ENCODE data around the gene RTBDN. TPM values are rescaled to one million over a fixed set of nuclear protein-coding genes. Genes with fewer than 3 reads are reported as not detected.
"Not testable (repeated sequence)": the region's sequence is repeated elsewhere in the genome, so short reads cannot be mapped to it uniquely, and the experiment has no call there.

The RTBDN gene
- total and polyA plus RNA-seq, 7 experiments from 2014 or later: not detected

DNA sequence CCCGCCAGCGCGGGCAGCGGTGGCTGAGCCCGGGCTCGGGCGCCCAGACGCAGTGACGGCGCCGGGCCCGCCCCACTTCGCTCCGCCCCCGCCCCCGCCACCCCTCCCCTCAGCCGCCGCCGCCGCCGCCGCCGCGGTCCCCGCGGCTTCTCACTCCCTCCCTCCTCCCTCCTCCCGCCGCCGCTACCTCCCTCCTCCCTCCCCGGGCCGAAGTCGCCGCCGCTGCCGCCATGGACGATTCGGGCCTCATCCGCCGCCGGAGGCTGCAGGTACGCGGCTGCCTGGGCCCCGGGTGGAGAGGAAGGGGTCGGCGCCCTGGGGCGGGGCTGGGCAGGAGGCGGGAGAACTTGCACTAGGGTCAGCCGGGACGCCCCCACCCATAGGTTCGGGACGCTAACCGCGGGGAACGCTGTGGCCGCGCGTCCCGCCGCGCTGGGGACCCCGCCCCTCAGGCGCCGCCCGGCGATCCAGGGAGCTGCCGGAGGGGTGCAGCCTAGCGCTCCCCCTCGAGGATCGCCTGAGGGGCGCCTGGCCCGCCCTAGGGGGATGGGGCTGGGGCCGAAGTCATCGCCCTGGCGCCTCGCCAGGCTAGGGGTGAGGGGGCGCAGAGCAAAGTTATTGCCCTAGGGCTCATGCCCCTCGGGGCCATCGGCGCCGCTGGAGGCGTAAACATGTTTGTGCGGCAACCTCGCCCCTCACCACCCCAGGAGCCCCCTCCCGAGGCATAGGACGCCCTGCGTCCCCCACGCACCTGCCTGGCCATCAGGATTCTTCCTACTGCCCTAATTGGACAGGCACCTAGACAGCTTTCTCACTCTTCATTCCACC is 427 bp downstream of the RTBDN start:
- ChIA-PET POLR2A (no interaction called here), CTCF (interaction anchor here (0.6 kb wide), 1 partner anchor 39 kb away, joined by 3 read pairs; no protein-coding TSS in a partner anchor)
- no peaks in the 10 kb centered on the region for H3K36me3 ChIP-seq (ENCODE audit: control insufficient read depth in 2 of 3, insufficient read depth in 3 of 3, low read length in 3 of 3)
- peak overlapping the region in 9 of 10 donors; percentile 44 to 78 (median 61) for H3K4me3 Mint-ChIP-seq
- H3K9me3 ChIP-seq (ENCODE audit: control insufficient read depth in 2 of 3, low read length in 3 of 3): no peaks in the 10 kb centered on the region
- H3K9me3 Mint-ChIP-seq: peaks cover 0 to 15% (median 5%) of the 10 kb centered on the region in 11 donors
- H3K4me1 ChIP-seq (ENCODE audit: control insufficient read depth in 2 of 2, insufficient read depth in 2 of 2, low read length in 2 of 2): peaks cover 8% of the 10 kb centered on the region in 2 donors
- no peak overlapping the region for H3K27ac ChIP-seq (ENCODE audit: low read depth, low read length)
- H3K36me3 Mint-ChIP-seq: peaks cover 0 to 4% (median 0%) of the 10 kb centered on the region in 5 donors
- H3K27ac Mint-ChIP-seq: no peak overlapping the region
- ATAC-seq (peak; percentile 34), DNase-seq (no peak)
- peaks cover 15 to 49% of the 10 kb centered on the region in 2 donors for H3K27me3 ChIP-seq (ENCODE audit: control insufficient read depth in 2 of 2, insufficient read depth in 2 of 2, low read length in 2 of 2)
- intact Hi-C loops (cut with micrococcal nuclease): no loop called here
- H3K4me1 Mint-ChIP-seq: peaks cover 7 to 35% (median 25%) of the 10 kb centered on the region in 7 donors
- no peak overlapping the region for H3K4me3 ChIP-seq (ENCODE audit: low read length)
- peaks cover 72 to 78% (median 73%) of the 10 kb centered on the region in 5 donors for H3K27me3 Mint-ChIP-seq

DNA sequence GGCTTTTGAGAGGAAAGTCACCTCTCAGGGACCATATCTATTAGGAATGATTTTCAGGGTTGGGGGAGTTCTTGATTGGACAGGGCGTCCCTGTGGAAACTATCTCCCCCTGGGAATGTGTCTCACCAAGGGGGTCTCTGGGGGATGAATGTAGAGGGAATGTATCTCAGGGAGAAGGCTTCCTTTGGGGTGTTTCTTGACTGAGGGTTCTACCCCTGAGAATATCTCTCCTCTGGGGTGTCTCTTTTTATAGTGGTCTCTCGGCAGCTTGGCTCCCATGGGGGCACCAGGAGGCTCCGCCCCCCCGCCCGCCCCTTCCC is 1.0 kb downstream of the RTBDN start:
- Mint-ChIP-seq H3K4me1 (peaks cover 7 to 33% (median 23%) of the 10 kb centered on the region in 7 donors), H3K4me3 (peak overlapping the region; percentile 37 to 73 (median 66)), H3K36me3 (peaks cover 0 to 4% (median 0%) of the 10 kb centered on the region in 5 donors), H3K9me3 (peaks cover 0 to 15% (median 5%) of the 10 kb centered on the region in 11 donors), H3K27ac (peak overlapping the region in 2 of 9 donors; percentile 10 to 24), H3K27me3 (peaks cover 74 to 82% (median 76%) of the 10 kb centered on the region in 5 donors)
- ChIA-PET CTCF (no interaction called here), POLR2A (no interaction called here)
- DNase-seq (no peak), ATAC-seq (no peak)
- peaks cover 15 to 49% of the 10 kb centered on the region in 2 donors for H3K27me3 ChIP-seq (ENCODE audit: control insufficient read depth in 2 of 2, insufficient read depth in 2 of 2, low read length in 2 of 2)
- no peak overlapping the region for H3K27ac ChIP-seq (ENCODE audit: low read depth, low read length)
- intact Hi-C loops (cut with micrococcal nuclease): no loop called here
- H3K36me3 ChIP-seq (ENCODE audit: control insufficient read depth in 2 of 3, insufficient read depth in 3 of 3, low read length in 3 of 3): no peaks in the 10 kb centered on the region
- peak overlapping the region; percentile 38 for H3K4me3 ChIP-seq (ENCODE audit: low read length)
- H3K4me1 ChIP-seq (ENCODE audit: control insufficient read depth in 2 of 2, insufficient read depth in 2 of 2, low read length in 2 of 2): peaks cover 5 to 8% of the 10 kb centered on the region in 2 donors
- no peaks in the 10 kb centered on the region for H3K9me3 ChIP-seq (ENCODE audit: control insufficient read depth in 2 of 3, low read length in 3 of 3)

DNA sequence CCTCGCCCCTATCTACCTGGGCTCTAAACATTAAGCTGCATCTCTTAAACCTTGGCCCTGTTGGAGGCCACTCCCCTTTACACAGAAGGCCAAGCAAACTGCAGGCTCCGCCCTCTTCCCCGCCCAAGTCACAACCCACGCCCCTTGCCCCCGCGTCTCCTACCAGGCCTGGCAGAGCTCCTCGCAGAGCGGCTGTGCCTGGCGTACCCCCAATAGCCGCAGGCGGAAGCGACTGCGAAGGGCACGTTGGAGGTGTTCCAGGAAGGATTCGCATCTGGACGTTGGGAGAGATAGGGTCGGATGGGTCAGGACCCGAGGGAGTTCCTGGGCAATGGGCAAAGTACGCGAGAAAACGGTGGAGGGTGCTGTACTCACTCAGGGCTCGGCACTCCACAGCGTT is 5.9 kb downstream of the RTBDN start:
- peaks cover 0 to 4% (median 1%) of the 10 kb centered on the region in 5 donors for H3K36me3 Mint-ChIP-seq
- Histone ChIP-seq H3K4me1 (ENCODE audit: control insufficient read depth in 2 of 2, insufficient read depth in 2 of 2, low read length in 2 of 2) (peaks cover 5 to 8% of the 10 kb centered on the region in 2 donors), H3K27me3 (ENCODE audit: control insufficient read depth in 2 of 2, insufficient read depth in 2 of 2, low read length in 2 of 2) (peaks cover 11 to 41% of the 10 kb centered on the region in 2 donors), H3K4me3 (ENCODE audit: low read length) (no peak overlapping the region), H3K27ac (ENCODE audit: low read depth, low read length) (no peak overlapping the region), H3K9me3 (ENCODE audit: control insufficient read depth in 2 of 3, low read length in 3 of 3) (no peaks in the 10 kb centered on the region), H3K36me3 (ENCODE audit: control insufficient read depth in 2 of 3, insufficient read depth in 3 of 3, low read length in 3 of 3) (no peaks in the 10 kb centered on the region)
- intact Hi-C loops (cut with micrococcal nuclease): no loop called here
- peaks cover 12 to 32% (median 26%) of the 10 kb centered on the region in 7 donors for H3K4me1 Mint-ChIP-seq
- peaks cover 0 to 12% (median 5%) of the 10 kb centered on the region in 11 donors for H3K9me3 Mint-ChIP-seq
- no peak overlapping the region for H3K27ac Mint-ChIP-seq
- DNase-seq (peak in 1 of 9 donors; percentile 42), ATAC-seq (no peak)
- H3K27me3 Mint-ChIP-seq: peaks cover 61 to 86% (median 75%) of the 10 kb centered on the region in 5 donors
- CTCF ChIA-PET: interaction anchor here (0.6 to 1.3 kb wide), 3 partner anchors 15 to 228 kb away, joined by 3 to 4 read pairs (median 3); no protein-coding TSS in a partner anchor
- POLR2A ChIA-PET: interaction anchor here (0.6 kb wide), 1 partner anchor 65 kb away, joined by 3 read pairs; no protein-coding TSS in a partner anchor
- H3K4me3 Mint-ChIP-seq: no peak overlapping the region

- H3K9me3 Mint-ChIP-seq: peaks cover 0 to 5% (median 3%) of the 10 kb centered on the region in 11 donors
- no peak for DNase-seq
- peaks cover 0 to 4% (median 0%) of the 10 kb centered on the region in 5 donors for H3K36me3 Mint-ChIP-seq
- Histone ChIP-seq H3K4me3 (ENCODE audit: low read length) (no peak overlapping the region), H3K9me3 (ENCODE audit: control insufficient read depth in 2 of 3, low read length in 3 of 3) (no peaks in the 10 kb centered on the region), H3K27me3 (ENCODE audit: control insufficient read depth in 2 of 2, insufficient read depth in 2 of 2, low read length in 2 of 2) (peaks cover 0 to 18% of the 10 kb centered on the region in 2 donors), H3K4me1 (ENCODE audit: control insufficient read depth in 2 of 2, insufficient read depth in 2 of 2, low read length in 2 of 2) (no peaks in the 10 kb centered on the region), H3K27ac (ENCODE audit: low read depth, low read length) (no peak overlapping the region), H3K36me3 (ENCODE audit: control insufficient read depth in 2 of 3, insufficient read depth in 3 of 3, low read length in 3 of 3) (no peaks in the 10 kb centered on the region)
- peak overlapping the region in 1 of 9 donors; percentile 25 for H3K27ac Mint-ChIP-seq
- ATAC-seq: peak; percentile 45
- POLR2A ChIA-PET: interaction anchor here (0.6 kb wide), 1 partner anchor 187 kb away, joined by 3 read pairs; no protein-coding TSS in a partner anchor
- H3K4me1 Mint-ChIP-seq: peaks cover 4 to 13% (median 9%) of the 10 kb centered on the region in 7 donors
- intact Hi-C loops (cut with micrococcal nuclease): no loop called here
- CTCF ChIA-PET: interaction anchor here (0.5 to 1.1 kb wide), 3 partner anchors 22 to 75 kb away, joined by 3 to 4 read pairs (median 3); no protein-coding TSS in a partner anchor
- peak overlapping the region in 6 of 10 donors; percentile 8 to 60 (median 44) for H3K4me3 Mint-ChIP-seq
- H3K27me3 Mint-ChIP-seq: peaks cover 39 to 57% (median 50%) of the 10 kb centered on the region in 5 donors
These were observed 8.9 kb downstream of the RTBDN start for GRCh38 chr19:12825254-12826131.

DNA sequence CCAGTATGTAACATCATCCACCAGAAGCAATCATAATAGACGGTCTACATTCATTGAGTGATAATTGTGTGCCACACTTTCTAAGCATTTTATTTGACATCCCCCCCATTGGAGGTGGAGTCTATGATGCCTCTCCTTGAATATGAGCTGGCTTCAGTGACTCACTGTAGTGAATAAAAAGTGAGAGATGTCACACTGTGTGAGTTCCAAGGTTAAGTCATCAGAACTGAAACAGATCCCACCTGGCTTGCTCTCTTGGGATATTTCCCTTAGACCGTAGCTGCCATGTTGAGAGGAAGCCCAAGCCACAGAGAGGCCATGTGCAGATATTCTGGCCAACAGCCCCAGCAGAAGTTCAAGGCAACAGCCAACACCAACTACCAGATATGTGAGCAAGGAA is 12.6 kb downstream of the RTBDN start:
- DNase-seq (no peak), ATAC-seq (no peak)
- no peaks in the 10 kb centered on the region for H3K4me1 ChIP-seq (ENCODE audit: control insufficient read depth in 2 of 2, insufficient read depth in 2 of 2, low read length in 2 of 2)
- CTCF ChIA-PET: interaction anchor here (0.7 to 0.8 kb wide), 2 partner anchors 25 to 133 kb away, joined by 3 read pairs; no protein-coding TSS in a partner anchor
- no peaks in the 10 kb centered on the region for H3K27me3 ChIP-seq (ENCODE audit: control insufficient read depth in 2 of 2, insufficient read depth in 2 of 2, low read length in 2 of 2)
- H3K9me3 Mint-ChIP-seq: peaks cover 0 to 5% (median 0%) of the 10 kb centered on the region in 11 donors
- no peaks in the 10 kb centered on the region for H3K9me3 ChIP-seq (ENCODE audit: control insufficient read depth in 2 of 3, low read length in 3 of 3)
- peaks cover 4 to 10% (median 9%) of the 10 kb centered on the region in 7 donors for H3K4me1 Mint-ChIP-seq
- H3K36me3 Mint-ChIP-seq: peaks cover 0 to 4% (median 0%) of the 10 kb centered on the region in 5 donors
- peaks cover 14 to 20% (median 17%) of the 10 kb centered on the region in 5 donors for H3K27me3 Mint-ChIP-seq
- no peak overlapping the region for H3K27ac ChIP-seq (ENCODE audit: low read depth, low read length)
- POLR2A ChIA-PET: interaction anchor here (1.0 kb wide), 2 partner anchors 19 to 24 kb away, joined by 4 read pairs; no protein-coding TSS in a partner anchor
- H3K27ac Mint-ChIP-seq: no peak overlapping the region
- intact Hi-C loops (cut with micrococcal nuclease): no loop called here
- H3K4me3 Mint-ChIP-seq: no peak overlapping the region
- no peaks in the 10 kb centered on the region for H3K36me3 ChIP-seq (ENCODE audit: control insufficient read depth in 2 of 3, insufficient read depth in 3 of 3, low read length in 3 of 3)
- H3K4me3 ChIP-seq (ENCODE audit: low read length): no peak overlapping the region

DNA sequence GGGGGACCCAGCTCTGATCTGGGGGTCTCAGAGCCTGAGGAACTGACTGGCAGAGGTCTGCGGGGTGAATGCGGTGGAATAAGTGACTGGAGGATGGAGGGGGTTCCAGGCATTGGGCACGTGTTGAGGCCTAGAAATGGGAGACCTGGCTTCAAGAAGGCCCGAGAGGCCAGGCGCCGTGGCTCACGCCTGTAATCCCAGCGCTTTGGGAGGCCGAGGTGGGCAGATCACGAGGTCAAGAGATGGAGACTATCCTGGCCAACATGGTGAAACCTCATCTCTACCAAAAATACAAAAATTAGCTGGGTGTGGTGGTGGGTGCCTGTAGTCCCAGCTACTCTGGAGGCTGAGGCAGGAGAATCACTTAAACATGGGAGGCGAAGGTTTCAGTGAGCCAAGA is 16.6 kb downstream of the RTBDN start:
- H3K27me3 Mint-ChIP-seq; H3K27ac ChIP-seq (ENCODE audit: low read depth, low read length); POLR2A ChIA-PET; H3K27me3 ChIP-seq (ENCODE audit: control insufficient read depth in 2 of 2, insufficient read depth in 2 of 2, low read length in 2 of 2); ATAC-seq; H3K36me3 ChIP-seq (ENCODE audit: control insufficient read depth in 2 of 3, insufficient read depth in 3 of 3, low read length in 3 of 3); H3K4me3 ChIP-seq (ENCODE audit: low read length); H3K4me1 Mint-ChIP-seq; DNase-seq; CTCF ChIA-PET; H3K9me3 Mint-ChIP-seq; H3K9me3 ChIP-seq (ENCODE audit: control insufficient read depth in 2 of 3, low read length in 3 of 3); H3K4me1 ChIP-seq (ENCODE audit: control insufficient read depth in 2 of 2, insufficient read depth in 2 of 2, low read length in 2 of 2); intact Hi-C loops (cut with micrococcal nuclease); H3K4me3 Mint-ChIP-seq: not testable (repeated sequence)
- Mint-ChIP-seq H3K27ac (peak overlapping the region in 1 of 9 donors; percentile 62), H3K36me3 (peaks cover 0 to 16% (median 5%) of the 10 kb centered on the region in 5 donors)

Measured in naive thymus-derived CD4-positive, alpha-beta T cell (primary cell).